Fibroblast of the aortic adventitia (primary cell): ENCODE data around the gene ZFP92. TPM values are rescaled to one million over a fixed set of nuclear protein-coding genes. Genes with fewer than 3 reads are reported as not detected.

Experiments used
- DNase-seq: peaks from one replicate; pipeline ENCODE4 v3.0.0-alpha.2; 2010; ENCODE audit warnings: low read depth
- H3K4me3 ChIP-seq: 2 replicates; pipeline ENCODE4 v1.5.1; 2011; ENCODE audit warnings: low read depth, mild to moderate bottlenecking, control low read depth, low read length, moderate library complexity
- total RNA-seq: library from RNA; depleted of rRNA; stranded (reverse); fragments of >200 nt; gene quantifications from 2 replicates; pipeline ENCODE4 v1.2.3, GENCODE V29; 2012; ENCODE audit warnings: low replicate concordance
- TF ChIP-seq, protein P1 (sequence below): IDR thresholded peaks from 2 replicates; pipeline ENCODE4 v1.5.1; 2011; ENCODE audit warnings: mild to moderate bottlenecking, low read length, control low read depth, inconsistent platforms; ENCODE audit not compliant: insufficient read depth

Gene ZFP92
- total RNA-seq, 1 donor, result not detected

- no peak overlapping the region for H3K4me3 ChIP-seq
- TF ChIP-seq, protein P1, sequence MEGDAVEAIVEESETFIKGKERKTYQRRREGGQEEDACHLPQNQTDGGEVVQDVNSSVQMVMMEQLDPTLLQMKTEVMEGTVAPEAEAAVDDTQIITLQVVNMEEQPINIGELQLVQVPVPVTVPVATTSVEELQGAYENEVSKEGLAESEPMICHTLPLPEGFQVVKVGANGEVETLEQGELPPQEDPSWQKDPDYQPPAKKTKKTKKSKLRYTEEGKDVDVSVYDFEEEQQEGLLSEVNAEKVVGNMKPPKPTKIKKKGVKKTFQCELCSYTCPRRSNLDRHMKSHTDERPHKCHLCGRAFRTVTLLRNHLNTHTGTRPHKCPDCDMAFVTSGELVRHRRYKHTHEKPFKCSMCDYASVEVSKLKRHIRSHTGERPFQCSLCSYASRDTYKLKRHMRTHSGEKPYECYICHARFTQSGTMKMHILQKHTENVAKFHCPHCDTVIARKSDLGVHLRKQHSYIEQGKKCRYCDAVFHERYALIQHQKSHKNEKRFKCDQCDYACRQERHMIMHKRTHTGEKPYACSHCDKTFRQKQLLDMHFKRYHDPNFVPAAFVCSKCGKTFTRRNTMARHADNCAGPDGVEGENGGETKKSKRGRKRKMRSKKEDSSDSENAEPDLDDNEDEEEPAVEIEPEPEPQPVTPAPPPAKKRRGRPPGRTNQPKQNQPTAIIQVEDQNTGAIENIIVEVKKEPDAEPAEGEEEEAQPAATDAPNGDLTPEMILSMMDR, result no peak
- no peak for DNase-seq
Observed at GRCh38 chrX:153439977-153440376, 28.7 kb downstream of the ZFP92 start.

DNA sequence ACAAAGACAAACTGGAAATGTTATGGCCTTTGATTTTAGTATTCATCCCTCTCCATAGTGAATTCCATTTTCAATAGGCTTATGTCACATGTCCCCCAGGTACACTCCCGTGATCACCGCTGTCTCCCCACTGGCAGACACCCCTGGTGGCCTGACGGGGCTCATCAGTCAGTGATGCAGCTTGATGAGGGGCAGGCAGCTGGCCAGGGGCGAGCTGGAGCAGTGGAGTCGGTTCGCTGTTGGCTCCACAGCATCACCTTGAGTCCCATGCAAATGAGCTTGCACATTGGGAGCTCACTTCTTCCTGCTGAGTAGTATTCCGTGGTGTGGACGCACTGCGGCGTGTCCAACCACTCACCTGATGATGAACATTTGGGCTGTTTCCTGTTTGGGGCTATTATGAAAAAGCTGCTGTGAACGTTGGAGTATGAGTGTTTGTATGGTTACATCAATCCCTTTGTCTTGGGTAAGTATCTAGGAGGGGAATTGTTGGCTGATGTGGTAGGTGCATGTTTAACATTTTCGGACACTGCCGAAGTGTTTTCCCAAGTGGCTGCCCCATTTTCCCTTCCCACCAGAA, 29.4 kb downstream of the ZFP92 start:
- DNase-seq, result no peak
- H3K4me3 ChIP-seq, result no peak overlapping the region
- TF ChIP-seq, protein P1, result no peak

DNA sequence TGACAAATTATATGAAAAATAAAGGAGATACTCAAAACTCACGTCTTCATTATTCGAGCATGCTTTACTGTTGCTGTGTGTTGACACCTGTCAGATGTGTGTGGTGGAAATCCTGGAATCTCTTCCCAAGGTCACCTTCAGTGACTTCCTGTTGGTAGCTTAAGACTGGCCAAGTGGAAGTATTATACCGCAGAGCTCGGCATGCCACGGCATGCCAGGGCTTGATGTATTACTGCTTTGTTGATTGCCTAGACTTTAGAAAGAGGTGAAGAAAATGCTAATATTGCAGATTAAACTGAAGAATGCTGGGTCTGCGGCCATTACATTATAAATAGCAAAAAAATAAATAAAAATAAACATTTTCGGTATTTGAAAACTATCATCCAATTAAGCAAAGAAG, 30.0 kb downstream of the ZFP92 start:
- no peak for DNase-seq
- TF ChIP-seq, protein P1, result no peak
- H3K4me3 ChIP-seq, result no peak overlapping the region

GRCh38 chrX:153441981-153442380, 30.7 kb downstream of the ZFP92 start:
- DNase-seq, result no peak
- TF ChIP-seq, protein P1, result no peak
- H3K4me3 ChIP-seq, result no peak overlapping the region

DNA sequence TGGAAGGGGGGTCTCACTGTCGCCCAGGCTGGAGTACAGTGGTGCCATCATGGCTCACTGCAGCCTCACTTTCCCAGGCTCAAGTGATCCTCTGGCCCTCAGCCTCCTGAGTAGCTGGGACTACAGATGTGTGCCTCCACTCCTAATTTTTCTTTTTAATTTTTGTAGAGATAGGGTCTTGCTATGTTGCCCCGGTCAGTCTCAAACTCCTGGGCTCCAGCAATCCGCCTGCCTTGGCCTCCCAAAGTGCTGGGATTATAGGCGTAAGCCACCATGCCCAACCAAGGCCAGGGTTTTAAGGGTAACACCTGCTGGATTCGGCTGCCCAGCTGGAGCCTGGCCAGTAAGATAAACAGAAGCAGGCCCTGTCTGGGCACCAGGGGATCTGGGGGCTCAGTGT, 31.2 kb downstream of the ZFP92 start:
- TF ChIP-seq, protein P1, result no peak
- no peak overlapping the region for H3K4me3 ChIP-seq
- no peak for DNase-seq

- TF ChIP-seq, protein P1, result no peak
Observed at GRCh38 chrX:153443476-153444332, 32.4 kb downstream of the ZFP92 start.

More at GRCh38 chrX:153443476-153444332, 32.4 kb downstream of the ZFP92 start:
- H3K4me3 ChIP-seq, result no peak overlapping the region
- no peak for DNase-seq
